Skin of body (tissue), 2 donors: ENCODE measurements around the gene NPAS1. TPM values are rescaled to one million over a fixed set of nuclear protein-coding genes. Genes with fewer than 3 reads are reported as not detected.
"Not testable (repeated sequence)": the region's sequence is repeated elsewhere in the genome, so short reads cannot be mapped to it uniquely, and the experiment has no call there.

ENCODE experiments used
- DNase-seq: peaks from one replicate; lab custom pipeline; 2025; lab: John Stamatoyannopoulos, UW
- total RNA-seq: library from RNA; depleted of rRNA; stranded (reverse); fragments of >200 nt; gene quantifications from one replicate; pipeline ENCODE4 v1.2.3, GENCODE V29; 2014

Gene NPAS1
- total RNA-seq, 1 donor from 2014 or later = 0.99 TPM

DNA sequence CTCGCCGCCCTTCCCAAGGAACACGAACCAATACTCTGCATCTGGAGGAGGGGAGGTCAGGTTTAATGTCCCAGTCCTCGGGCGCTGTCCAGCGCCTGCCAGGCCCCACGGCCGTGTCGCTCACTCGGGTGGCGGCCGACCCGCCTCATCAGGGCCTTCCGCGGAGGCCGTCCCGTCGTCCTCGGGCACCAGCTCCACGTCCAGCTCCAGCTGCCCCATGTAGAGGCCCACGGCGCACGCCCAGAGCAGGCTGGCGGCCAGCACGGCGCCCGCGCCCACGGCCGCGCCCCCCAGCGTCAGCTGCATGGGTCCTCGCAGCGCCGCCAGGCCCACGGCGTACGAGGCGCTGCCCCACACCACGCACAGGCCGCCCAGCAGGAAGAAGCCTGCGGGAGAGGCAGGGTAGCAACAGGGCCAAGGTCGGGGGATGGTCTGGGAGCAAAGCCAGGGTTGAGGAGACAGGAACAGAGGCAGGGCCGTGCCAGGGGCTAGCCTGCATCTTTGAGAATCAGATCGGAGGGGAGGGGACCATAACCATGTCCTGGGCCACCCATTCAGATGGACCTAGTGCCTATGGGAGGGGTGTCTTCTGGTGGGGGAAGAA, 26.3 kb downstream of the NPAS1 start:
- no peak for DNase-seq

DNA sequence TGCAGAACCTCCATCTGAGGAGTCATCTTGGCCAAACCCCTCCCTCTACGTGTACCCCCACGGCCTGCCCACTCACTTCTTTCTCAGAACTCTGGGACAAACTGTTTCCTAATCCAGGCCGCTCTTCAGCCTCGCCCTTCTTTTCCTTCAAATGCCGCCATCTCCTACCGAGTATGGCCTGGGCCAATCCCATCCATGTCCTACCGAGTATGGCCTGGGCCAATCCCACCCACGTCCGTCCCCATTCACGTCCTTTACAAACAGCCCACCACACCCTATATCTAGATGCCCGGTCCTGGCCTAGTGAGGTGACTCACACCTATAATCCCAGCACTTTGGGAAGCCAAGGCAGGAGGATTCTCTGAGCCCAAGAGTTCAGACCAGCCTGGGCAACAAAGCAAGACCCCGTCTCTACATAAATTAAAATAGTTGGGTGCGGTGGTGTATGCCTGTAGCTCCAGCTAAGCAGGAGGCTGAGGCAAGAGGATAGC, 27.7 kb downstream of the NPAS1 start:
- DNase-seq = no peak

DNA sequence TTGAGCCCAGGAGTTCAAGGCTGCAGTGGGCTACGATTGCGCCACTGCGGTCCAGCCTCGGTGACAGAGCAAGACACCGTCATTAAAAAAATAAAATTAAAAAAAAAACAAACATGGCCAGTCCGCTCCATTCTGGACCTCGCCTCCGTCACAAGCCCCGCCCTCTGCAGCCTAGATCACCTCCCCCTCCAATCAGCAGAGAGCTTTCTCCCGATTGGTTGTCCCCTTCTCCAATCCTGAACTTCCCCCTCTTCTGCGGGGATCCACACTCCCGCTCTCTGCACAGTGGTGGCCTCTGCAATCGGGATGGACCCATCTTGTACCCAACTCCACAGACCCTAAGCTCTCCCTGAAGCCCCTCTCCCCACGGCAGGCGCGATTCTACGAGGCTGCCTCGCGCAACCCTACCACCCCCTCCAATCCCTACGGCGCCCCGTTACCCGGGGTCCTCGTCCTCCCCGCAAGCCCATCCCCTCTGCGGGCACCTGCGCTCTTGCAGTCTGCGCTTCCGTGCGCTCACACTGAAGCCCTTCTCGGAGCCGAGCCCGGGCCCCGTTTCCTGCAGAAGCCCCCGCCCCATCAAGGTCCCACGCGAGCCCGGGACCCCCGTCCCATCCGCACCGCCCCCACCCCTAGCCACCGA, 28.2 kb downstream of the NPAS1 start:
- peak; percentile 83 for DNase-seq

DNA sequence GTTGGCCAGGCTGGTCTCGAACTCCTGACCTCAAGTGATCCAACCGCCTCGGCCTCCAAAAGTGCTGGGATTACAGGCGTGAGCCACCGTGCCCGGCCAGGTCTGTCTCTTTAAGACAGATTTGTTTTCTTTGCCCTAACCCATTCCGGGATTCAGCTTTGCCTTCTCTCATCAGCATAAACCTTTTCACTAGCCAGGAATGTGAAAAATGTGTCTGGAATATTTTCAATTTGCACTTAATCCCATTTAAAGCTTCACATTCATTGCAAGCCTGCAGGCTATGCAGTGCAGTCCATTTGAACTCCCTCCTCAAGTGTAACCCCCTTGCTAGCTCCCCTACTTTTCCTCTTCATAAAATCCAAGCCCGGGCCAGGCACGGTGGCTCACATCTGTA, 29.7 kb downstream of the NPAS1 start:
- no peak for DNase-seq

DNA sequence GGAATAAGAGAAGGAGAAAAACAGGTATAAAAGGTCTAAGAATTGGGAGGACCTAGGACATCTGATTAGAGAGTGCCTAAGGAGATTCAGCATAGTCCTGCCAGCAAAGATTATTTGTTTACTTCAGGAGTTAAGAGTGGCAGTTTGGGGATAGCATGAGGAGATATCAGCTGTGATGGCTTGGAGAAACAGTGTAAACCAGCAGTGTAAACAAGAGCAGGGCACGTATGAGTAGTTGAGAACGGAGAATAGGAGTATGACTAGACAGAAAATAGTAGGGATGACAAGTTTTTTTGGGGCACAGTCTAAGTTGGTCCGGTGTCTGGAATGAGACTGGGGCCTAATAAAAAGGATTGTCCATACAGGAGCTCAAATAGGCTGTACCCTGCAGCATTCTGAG, 30.9 kb downstream of the NPAS1 start:
- not testable (repeated sequence) for DNase-seq

DNA sequence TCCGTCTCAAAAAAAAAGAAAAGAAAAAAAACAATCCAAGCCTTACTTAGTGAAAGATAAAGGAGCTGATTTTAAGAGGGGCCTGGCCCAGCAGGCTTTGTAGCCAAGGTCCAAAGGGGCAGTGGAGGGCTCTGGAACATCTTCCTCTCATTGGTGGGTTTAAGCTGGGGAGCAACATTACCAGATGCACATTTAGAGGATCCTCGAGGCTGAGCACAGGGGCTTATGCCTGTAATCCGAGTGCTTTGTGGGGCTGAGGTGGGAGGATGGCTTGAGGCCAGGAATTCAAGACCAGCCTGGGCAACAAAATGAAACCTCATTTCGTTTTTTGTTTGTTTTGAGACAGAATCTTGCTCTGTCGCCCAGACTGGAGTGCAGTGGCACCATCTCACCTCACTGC, 36.8 kb downstream of the NPAS1 start:
- no peak for DNase-seq

DNA sequence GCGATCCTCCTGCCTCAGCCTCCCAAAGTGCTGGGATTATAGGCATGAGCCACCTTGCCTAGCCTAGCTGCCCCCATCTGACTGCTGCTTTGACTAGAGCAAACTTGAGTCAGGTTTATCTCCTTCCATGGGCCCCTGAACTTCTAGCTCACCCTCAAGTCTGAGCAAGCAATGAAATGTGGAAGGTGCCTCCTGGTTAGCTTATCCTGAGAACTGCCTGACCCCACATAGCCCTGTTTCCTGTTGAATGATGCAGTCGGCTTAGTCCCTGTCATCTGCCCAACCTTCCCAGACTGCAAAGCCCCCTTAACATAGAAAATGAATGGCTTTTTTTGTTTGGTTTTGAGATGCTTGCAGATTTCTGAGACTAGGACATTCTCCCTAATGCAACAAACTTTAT, 37.7 kb downstream of the NPAS1 start:
- DNase-seq = no peak

DNA sequence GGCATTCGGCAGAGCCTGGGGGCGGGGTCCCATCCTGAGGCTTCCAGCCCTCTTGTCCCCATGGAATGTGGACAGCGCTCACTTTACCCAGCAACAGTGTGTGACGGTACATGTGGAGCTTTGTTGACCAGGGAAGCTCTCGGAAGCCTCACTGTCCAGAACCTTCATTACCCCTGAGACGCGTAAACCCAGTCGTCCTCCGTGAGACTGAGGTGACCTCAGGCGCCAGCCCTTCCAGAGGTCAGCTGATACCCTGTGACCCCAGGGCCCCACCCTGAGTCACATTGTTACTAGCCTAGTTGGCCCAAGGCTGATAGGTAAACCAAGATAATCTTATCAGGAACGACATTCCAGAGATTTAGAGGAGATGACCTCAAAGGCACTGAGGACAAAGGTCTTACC, 39.0 kb downstream of the NPAS1 start:
- no peak for DNase-seq

DNA sequence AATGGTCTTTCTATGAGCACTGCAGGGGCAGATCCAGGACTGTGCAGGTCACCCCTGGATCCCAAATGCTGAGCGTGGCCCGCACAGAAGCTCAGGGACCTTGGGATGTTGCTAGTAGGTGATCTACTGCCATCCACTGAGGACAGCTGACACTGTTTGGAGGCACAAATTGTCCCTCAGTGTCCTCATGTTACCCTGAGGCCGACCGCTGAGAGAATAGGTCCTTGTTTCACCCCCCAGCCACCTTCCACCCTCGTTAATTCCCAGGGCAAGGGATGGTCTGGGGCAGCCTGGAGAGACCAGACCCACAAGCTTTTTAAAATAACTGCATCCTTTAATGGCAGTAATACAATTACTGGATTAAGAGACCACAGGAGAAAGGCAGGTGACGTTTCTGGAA, 44.2 kb downstream of the NPAS1 start:
- DNase-seq = no peak

DNA sequence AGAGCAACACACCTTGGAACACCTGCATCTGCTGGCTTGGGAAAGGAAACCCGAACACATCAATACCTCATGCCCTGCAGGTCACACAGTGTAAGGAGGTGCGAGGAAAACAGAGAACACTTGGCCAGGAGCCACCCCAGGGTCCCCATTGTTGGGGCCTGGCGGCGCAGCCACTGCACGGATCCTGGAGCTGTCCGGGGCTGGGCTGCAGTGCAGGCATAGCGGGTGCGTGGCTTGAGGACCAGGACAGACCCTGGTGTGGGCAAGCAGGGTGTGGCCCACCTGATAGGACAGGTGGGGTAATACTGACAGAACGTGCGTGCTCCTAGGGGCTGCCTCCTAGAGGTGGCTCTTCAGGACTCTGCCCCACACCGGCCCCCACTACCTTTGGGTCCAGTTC, 45.6 kb downstream of the NPAS1 start:
- DNase-seq = no peak

DNA sequence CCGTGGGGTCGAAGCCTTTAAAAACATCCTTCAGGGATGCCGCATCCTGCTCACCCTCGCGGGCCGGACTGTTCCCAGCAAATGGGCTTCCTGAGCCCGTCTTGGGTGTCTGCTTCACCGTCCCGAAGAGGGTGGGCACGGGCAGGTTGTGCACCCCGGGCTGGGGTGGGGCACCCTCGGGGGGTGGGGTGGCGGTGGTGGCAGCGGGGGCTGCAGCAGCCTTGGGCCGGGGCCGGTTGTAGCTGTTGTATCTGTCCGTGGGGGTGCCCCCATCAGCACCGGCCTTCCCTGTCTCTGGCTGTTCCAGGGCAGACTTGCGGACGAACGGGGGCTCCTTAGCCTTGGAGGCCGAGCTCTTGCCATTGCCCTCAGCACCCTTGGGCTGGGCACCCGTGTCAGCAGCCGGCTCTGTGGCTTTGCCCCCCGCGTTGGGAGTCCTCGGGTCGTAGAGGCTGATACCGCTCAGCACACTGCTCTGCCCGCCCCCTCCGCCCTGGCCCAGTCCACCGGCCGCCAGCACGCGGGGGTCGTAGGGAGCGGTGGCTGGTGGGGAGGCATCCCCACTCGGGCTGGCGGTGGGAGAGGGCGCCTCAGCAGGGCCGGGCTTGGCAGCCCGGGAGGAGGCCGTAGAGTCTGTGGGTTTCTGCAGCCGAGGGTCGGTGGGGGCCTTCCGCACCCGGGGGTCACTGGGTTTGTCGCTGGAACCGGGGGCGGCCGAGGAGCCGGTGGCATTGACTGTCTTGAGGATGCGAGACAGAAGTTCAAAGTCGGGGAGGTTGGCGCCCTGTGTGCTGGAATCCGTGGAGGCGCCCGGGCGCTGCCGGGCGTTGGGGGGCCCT, 47.0 kb downstream of the NPAS1 start:
- DNase-seq = no peak

DNA sequence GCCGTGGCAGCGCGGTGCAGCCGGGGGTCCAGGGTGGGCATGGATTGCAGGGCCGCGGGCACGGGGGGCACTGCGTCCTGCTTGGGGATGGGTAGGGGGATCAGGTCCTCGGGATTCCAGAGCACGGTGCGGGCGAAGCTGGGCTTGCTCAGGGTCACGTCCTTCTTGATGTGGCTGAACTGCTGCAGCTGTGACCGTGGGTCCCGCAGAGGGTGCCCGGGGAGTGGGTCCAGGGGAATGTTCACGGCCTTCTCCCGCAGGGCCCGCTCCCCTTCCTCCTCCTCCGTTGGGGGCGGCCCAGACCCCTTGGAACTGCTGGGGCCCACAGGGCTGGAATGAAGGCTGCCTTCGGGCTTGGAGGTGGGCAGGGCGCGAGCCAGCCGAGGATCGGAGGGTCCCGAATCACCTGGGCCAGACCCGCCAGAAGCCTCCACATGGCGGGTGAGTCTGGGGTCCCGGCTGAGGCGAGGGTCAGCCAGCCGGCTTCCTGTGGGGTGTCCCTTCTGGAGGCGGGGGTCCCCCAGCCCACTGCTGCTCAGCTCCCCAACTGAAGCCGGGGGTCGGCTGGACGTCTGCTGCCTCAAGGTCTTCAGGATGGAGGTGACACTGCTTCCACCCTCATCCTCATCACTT, 47.7 kb downstream of the NPAS1 start:
- no peak for DNase-seq

DNA sequence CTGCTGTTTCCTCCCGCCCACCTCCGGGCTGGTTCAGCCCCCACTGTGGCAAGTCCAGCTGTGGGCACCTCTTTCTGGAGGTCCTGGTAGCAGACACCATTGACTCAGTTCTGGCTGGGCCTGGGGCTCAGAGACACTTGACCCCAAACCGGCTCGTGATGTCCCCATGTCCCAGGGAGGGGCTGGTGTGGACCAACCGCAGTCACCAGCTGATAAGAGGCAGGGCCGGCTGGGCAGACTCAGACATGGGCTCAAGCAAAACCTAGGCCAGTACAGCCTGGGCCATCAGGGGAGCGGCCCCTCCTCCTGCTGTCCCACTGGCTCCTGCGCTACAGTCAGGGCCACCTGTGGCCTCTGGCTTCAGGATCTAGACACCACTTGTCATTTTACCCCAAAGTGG, 48.6 kb downstream of the NPAS1 start:
- no peak for DNase-seq

DNA sequence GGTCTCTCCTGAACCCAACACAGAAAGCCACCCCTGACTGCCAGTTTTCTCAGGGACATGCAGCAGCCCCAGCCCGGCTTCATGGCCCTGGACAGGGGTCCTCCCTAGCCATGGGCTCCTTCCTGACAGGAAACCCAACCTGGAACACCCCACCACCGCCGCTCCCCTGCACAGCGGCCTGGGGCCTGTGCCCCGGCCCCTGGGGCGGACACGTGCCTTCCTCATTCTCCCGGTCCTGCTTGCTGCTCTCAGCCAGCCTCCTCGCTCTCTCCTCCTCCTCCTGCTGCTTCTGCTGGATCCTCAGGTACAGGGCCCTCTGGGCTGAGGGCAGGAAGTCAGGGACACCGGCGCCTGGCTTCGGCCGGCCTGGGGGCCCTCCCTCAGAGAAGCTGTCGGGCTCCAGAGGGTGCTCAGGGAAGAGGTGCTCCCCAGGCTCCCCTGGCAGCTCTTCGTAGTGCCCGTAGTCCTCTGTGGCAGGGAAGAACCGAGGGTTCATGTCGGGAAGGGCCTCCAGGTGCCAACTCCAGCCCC, 49.3 kb downstream of the NPAS1 start:
- no peak for DNase-seq

DNA sequence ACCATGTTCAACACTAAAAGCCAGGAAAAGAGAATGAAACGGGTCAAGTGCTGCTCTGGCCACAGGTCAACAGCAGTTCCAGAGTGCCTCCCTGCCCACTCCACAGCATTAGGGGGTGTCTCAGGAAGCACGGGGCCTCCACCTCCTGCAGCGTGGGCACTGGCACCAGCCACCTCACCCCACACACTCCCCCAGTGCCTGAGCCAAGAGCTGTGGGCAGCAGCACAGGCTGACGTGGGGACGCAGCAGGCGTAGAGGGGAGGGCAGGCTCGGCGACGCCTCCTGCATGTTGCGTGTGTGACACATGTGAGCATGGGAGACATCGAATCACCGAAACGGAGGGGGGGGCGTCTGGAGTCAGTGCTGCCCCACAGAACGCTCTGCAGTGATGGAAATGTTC, 50.2 kb downstream of the NPAS1 start:
- DNase-seq = no peak

DNA sequence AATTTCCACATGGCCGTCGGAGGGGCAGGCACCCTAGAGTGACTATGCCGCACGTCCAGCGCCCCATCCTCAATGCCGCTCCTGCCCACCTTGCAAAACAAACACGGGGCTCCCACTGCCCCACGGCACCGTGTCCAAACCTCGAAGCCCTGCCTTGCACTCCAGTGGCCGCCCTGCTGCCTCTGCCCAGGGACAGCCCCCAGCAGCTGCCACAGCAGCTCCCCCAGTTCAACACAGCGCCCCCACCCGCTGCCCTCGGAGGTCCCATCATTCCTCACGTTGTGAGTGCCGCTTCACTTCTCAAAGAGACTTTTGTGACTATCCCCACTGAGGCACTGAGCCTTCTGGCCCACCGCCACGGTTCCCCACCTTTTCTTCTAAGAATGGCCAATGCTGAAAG, 51.1 kb downstream of the NPAS1 start:
- DNase-seq = no peak

DNA sequence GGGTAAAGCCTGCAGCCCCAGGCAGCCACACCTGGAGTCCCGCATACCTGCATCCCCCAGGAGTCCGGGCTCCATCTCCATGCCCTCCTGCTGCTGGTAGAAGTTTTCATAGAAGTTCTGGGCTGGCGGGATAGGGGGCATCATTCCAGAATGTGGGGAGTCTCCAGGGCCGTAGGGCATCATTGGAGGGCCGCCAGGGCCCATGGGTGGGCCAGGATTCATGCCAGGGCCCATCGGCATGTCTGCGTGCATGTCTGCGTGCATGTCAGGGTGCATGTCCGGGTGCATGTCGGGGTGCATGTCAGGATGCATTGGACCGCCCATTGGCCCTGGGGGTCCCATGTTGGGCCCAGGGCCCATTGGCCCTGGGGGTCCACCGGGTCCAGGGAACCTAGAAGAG, 52.1 kb downstream of the NPAS1 start:
- no peak for DNase-seq

DNA sequence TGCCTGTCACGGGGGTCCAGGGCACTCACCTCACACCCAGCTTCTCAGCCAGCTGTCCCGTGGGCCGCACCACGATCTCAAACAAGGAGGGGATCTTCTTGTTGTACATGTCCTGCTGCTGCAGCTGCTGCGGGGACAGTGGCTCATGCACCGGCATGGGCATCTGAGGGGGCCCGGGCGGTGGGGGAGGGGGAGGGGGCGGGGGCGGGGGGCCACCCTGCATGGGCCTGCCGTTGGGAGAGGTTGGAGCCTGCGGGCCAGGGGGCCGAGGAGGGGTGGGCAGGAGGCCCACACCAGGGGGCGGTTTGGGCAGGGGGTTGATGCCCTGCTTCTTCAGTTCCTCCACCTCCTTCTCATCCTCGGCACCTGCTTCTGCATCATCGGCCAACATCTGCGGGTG, 52.7 kb downstream of the NPAS1 start:
- no peak for DNase-seq

DNA sequence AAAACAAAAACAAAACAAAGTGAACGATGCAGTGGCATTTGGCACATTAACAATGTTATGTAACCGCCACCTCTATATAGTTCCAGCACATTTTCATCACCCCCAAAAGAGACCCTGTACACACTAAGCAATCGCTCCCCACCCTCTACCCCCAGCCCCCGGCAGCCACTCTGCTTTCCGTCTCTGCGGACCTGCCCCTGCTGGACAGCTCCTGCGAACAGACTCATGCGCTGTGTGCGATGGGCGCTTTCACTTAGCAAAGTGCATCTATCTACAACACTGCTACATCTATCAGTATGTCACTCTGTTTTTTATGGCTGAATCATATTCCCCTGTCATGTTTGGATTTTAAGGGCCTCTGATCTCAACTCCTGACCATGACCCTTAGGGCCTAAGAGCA, 53.9 kb downstream of the NPAS1 start:
- no peak for DNase-seq

DNA sequence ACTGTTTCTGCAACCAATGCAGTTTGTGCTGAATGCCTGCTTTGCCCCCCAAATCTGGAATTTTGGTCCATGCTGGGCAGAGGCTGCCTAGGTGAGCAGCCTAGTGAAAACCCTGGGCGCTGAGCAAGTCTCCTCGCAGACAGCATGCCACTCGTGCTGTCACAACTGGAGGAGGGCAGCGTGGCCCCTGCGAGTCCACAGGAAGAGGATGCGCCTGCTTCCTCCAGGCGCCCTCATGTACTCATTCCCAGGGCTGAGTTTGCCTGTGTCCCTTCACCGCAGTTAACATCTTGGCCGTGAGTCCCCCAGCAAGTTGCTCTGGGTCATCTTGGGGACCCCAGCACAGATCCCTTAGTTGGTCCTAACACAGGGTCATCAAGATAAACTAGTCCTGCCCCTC, 55.0 kb downstream of the NPAS1 start:
- no peak for DNase-seq

DNA sequence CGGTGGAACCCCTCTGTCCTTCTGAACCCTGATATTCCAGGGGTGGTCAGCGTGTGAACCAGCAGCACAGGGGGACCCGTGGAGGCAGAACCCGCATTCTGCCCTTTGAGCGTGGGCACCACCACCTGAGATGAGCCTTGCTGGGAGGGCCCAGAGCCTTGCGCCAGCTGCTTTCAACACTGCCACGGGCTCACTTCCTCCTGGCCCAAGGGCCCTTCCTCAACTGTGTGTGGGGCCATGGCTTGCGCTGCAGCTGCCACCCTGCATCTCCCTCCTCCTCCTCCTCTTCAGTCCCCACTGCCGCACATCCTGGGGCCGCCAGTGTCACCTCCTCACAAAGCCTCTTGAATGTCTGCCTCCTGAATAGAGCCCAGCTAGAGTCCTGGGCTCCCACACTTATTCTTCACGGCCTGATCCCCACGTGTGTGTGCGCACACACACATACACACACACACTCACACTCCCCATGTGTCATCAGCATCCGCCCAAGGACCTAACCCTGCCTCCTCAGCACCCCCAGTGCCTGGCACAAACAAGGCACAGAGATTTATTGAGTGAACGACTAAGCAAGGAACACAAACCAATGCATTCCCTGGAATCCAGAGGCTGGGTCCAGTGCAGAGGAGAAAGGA, 55.7 kb downstream of the NPAS1 start:
- no peak for DNase-seq
